NB4 (cell line): ENCODE results near the gene ODF4.

Experiments used
- CTCF ChIP-seq: IDR thresholded peaks from one replicate; pipeline ENCODE4 v1.5.1; 2012; ENCODE audit warnings: low read depth, low read length
- MYC ChIP-seq: IDR thresholded peaks from 2 replicates; pipeline ENCODE4 v1.6.1; 2011; ENCODE audit warnings: low read depth, low read length
- POLR2A ChIP-seq: IDR thresholded peaks from 2 replicates; pipeline ENCODE4 v1.6.1; 2011; ENCODE audit warnings: mild to moderate bottlenecking; ENCODE audit not compliant: insufficient read length; ENCODE audit errors: extremely low read depth

- TF ChIP-seq CTCF (no peak), MYC (no peak), POLR2A (no peak)
These were observed 45.3 kb upstream of the ODF4 start for GRCh38 chr17:8294361-8294760.
